T-helper 2 cell (primary cell): ENCODE measurements around the gene PITPNB.
A peak's percentile ranks its signal among the peaks of the same experiment; 100 is the strongest.

Source experiments
- DNase-seq, 5 experiments: peaks; one replicate each; pipeline versions ENCODE4 v3.0.0 to v3.0.0-alpha.2; 2012 to 2022

The PITPNB gene

DNA sequence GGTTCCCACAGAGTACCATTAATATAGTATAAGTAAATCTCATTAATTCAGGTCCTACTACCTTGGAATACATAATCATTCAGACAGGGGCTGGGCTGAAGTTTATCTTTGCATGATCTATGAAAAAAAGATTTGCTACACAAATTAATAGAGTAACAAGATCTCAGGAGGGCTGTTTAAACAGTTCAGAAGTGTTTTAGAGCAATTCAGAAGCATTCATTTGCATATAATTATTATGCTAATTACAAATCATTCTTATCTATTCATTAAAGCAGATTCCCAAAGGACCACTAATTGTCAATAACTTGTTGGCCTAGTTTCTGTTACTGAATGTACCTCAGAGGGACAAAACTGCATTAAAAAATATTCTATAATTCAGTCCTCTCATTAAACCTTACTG is 40.5 kb downstream of the PITPNB start:
- no peak for DNase-seq

DNA sequence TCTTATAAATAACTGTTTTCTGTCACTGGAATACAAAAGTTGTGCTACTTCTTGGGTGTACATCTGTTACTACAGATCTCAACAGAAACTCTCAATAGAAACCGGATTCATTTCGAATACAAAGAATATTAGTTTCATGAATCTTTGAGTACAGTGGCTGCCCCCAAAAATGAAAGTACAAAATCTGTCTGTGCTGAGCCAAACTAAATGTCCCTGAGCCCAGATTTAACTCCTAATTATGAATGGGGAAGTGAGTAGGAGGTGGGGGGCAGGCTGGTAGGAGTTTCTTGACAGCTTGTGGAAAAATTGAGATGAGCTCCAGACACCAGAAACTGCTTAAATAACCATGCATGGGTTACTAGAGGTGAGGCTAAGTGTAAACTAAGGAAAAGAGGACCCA is 41.6 kb downstream of the PITPNB start:
- no peak for DNase-seq

DNA sequence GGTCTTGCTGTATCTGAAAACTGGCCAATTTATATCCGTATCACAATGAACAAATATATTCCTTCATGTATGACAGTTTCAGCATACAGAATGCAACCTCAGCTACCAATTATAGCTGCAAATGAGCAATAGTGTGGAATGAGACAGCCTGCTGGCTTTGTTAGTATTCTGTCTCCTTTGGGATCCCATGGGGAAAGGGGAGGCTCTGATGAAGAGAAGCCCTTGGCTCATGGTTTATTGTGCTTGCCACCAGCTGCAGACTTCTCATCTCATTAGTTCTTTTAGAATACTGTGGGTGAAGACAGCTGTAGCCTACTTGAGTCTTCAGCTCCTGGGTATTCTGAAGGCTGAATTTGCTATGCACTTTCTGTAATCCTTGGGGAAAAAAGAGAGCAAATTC is 42.4 kb downstream of the PITPNB start:
- DNase-seq, result no peak

DNA sequence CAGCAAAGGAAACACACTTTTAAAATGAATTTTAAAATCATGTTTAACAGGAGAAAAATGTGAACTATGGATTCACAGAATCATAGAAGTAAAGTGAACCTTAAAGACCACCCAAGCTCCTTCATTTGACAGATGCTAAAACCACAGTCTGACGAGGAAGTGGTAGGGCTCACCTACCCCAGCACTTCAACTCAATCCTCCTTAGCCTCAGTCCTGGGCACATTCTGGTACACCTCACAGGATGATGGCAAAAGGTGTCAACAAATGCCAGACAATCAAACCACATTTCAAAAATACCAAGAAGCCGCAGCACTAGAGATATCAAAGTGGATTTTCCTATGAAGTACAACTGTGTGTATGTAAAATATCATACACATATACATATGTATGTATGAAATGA is 43.1 kb downstream of the PITPNB start:
- peak in 2 of 5 experiments; percentile 56 to 70 for DNase-seq

DNA sequence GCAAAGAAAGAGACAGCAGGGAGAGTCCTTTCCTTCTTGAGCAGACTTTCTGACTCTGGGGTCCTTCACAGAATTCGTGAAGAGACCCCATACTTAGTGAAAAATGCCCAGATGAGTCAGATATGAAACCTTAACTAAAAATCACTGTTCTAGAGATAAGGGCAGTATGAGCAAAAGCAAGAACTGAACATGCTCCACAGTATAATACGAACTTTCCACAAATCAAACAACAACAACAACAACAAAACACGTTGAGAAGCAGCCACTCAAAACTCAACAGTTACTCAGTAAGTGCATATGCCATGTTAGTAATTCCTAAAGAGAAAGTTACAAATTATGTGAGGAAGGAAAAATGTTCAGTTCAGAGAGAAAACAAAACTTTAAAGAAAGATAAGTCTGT is 44.3 kb downstream of the PITPNB start:
- peak in 1 of 5 experiments; percentile 55 for DNase-seq

DNA sequence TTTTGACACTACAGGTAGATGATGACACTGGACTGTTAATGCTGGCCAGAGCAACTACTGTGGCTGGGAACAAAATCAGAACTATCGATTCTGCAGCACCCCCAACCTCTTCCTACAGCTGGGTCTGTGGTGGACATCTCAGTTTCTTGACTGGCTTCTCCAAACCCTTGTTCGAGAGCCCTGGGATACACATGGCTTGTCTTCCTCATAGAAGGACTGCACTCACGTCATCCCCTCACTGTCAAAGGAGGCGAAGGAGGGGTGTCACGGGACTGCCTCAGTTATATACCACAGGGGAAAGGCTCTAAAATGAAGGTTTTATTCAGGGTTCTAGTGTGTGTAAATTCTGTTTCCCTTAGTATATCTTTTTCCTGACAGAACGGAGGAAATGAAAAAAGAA is 44.9 kb downstream of the PITPNB start:
- DNase-seq, result no peak

DNA sequence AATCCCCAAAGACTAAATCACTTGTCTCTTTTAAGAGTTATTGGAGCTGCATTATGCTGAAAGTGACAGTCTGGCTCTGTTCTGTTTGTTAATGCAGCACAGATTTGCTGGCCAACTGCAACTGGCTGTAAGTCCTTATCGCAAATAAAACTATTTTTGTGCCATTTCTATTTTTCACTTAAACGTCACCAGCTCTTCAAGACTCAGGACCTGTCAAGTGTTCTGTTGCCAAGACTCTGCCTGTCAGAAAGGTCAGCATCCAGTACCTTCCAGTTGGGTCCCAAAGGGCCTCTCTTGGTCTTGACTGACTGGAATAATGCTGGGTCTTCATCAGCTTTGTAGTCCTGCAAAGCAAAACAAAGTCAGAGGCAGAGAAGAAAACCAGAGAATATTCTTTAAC is 45.6 kb downstream of the PITPNB start:
- no peak for DNase-seq

DNA sequence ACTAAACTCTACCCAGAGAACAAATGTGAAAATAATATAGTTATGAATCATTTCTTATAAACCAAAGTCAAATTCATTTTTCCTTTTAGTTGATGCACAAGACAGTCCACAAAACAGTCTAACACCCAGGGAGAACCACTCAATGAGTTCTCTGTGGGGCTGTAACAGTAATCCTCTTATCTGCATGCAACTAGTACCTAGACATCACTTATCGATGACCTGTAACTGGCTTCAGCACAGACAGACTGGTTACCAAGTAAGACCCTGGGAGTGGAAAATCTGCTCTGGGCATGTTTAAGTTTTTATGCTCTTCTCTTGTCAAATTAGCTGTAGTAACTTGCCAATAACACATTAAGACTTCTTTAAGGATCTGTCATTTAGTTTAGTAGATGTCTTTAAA is 46.6 kb downstream of the PITPNB start:
- no peak for DNase-seq

DNA sequence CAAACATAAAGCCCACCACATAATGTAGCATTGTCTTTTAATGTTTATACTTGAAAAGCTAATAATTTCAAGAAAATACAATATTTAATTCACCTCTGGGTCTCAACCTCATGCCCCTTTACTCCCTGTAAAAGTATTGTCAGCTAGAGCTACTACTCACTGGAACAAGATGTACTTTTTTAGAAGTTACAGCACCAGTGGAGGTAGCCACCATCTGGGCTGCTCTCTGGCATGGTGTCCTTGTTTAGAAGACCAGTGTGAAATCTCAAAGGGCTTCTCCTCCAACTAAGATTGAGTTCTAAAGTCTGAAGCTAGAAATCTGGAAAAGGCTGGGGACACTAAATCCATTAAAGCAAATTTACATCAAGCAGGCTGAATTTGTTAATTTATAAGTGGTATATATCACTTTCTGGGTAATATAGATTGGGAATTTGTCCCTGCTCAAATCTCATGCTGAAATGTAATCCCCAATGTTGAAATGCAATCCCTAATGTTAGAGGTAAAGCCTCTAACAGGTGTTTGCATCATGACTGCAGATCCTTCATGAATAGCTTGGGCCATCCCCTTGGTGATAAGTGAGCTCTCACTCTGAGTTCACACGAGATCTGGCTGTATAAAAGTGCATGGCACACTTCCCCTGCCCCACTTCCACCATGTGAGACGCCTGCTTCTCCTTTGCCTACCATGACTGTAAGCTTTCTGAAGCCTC is 47.6 kb downstream of the PITPNB start:
- DNase-seq, result no peak

- DNase-seq, result no peak
These were observed 48.5 kb downstream of the PITPNB start for GRCh38 chr22:27870234-27871191.

DNA sequence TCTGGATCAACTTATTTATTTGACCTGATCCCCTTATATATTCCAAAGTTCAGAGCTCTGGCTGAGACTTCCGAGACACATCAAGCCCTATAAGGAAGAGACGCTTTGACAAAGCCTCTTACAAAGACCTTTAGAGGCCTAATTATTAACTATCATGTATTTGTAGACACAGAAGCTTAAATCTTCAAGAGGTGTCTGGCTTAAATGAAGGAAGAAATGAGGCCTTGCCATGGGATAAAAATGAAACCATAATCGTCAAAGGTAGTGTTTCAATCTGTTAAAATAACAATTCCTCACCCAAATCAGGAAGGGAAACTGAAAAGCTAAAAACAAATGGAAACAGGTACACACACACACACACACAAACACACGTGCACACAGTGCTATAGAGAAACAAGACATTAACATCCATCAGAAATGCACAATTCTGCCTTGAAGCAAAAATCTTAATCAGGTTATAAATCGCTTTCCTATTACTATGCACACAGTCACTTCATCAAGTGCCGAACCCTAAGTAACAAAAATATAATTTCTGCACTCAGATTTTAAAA is 50.2 kb downstream of the PITPNB start:
- DNase-seq, result no peak

DNA sequence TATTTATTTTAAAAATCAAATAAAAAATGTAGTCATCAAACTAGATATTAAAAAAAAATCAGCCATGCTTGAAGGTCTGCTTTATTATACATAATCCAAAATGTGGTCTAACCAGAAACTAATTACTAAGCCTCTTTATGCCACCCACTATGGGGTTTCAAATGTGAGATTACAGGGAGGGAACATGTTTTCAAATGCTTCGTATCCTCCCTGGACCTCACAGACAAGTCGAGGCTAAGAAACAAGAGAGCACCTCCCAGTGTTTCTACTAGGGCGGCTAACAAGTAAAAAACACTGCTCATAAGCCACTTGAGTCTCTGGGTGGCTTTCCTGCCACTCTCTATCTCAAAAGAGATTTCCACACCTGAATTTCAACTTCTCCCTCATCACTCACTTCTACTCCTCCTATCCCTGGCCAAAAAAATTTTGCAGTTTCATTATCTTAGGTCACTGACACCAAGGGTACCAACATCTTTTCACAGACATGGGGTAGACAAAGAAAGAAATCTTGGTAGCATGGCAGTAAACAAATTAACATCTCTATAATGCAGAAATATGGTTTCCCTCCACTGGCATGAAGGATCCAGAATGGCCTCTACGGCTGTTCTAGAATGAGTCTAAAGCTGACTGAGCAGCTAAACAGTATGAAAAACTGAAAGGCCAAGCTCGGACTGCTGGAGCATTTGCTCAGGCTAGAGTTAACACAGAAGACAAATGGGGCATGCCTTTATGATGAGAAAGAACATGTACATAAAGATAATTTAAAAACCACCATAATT is 50.9 kb downstream of the PITPNB start:
- DNase-seq, result peak in 1 of 5 experiments; percentile 12

GRCh38 chr22:27867085-27867952 is 51.7 kb downstream of the PITPNB start:
- no peak for DNase-seq

DNA sequence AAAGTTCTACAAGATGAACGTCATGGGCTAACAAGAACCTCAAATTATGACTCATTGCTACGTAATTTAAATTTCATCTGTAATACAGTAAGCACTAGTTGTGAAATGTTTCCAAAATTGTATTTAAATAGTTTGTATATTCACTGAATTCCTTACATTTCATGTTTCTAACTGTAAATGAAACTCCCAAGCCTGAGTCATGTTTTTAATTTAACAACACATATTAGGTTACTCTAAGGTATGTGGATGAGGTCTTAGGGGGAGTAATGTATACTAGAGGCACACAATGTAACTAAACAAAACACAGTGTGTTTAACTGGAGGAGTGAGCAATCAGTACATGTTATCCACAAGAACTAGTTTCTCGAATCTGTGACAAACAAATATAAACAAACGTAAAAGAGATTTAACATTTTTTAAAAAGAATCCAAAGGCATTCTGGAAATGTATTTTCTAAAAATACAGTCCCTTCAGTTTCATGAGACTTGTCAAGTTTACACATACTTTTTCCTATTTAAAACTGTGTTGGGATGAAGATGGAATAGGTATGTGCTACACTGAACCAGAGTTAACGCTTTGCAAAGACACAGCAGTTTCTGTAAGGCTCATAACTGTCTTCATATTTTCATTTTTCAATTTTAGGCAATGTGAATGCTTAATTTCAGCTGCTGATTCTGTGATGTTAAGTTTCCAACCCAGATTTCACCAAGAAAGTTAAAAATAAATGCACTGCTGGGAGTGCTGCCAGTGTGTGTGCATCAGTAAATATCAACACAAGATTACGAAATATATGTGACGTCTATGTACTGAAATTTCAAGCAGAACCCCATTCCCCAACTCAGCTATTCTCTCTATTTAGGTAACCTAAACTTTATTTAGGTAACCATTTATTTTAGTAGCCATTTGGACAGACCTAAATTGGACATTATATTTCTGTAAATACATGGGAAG is 52.6 kb downstream of the PITPNB start:
- no peak for DNase-seq

- DNase-seq, result no peak
These were observed 53.6 kb downstream of the PITPNB start for GRCh38 chr22:27865496-27865895.

- DNase-seq, result no peak
These were observed 55.5 kb downstream of the PITPNB start for GRCh38 chr22:27863556-27863955.

- DNase-seq, result no peak
These were observed 56.1 kb downstream of the PITPNB start for GRCh38 chr22:27863001-27863400.

DNA sequence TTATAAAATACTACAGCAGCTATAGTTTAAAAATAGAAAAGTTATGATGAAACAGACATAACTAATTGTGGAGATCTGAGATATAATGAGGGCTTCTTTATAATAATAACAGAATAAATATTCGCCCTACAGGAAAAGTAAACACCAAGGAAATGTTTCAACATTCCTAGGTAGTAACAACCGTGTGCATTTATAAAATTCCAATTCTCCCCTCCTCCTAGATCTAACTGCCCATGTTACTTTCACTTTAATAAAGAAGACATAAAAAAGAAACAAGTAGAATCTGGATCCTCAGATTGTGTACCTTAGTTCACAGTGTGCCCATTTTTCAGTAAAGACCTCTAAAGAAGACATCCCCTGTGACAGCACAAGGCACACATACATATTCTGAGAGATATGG is 59.7 kb downstream of the PITPNB start:
- no peak for DNase-seq

DNA sequence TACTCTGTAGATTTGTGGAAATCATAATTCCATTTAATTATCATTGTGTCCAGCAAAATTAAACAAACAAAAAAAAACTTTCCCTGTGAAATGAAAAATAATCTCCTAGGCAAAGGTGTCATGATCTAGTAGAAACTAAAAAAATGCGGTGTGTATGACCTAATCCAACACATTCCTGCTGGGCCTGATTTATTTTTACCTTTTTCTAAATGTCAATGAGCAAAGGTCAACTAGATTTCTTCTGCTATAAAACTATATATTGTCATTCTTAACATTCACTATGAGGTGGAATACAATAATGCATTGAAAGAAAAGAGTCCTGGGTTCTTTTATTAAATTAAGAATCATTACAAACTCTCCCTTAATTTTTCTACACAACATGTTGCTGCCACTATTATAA is 60.4 kb downstream of the PITPNB start:
- no peak for DNase-seq

GRCh38 chr22:27857443-27857842 is 61.6 kb downstream of the PITPNB start:
- no peak for DNase-seq

DNA sequence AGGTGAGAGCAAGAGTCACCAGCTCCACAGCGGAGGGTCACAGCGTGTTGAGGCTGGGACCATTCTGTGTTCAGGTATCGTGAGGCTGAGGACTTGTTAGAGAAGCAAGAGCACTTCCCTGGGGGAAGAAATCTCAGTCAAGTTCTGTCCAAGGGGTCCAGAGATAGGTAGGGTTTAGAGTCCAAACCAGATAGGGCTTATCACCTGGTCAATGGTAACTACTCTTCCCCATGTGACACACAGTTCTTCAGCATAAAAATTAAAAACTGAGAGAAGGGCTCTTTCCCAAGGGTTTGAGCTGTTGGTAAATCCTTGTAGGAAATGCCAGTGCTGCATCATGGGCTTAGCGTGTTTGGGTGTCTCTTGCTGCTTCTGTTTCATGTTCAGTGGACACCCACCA is 62.7 kb downstream of the PITPNB start:
- DNase-seq, result no peak
